Mesenchymal stem cell (in vitro differentiated cells and primary cell): ENCODE results near the gene FBXO11. TPM values are rescaled to one million over a fixed set of nuclear protein-coding genes. Genes with fewer than 3 reads are reported as not detected.

Experiments used
- DNase-seq: peaks from one replicate; pipeline ENCODE4 v3.0.0-alpha.2; 2013
- H2AFZ ChIP-seq: one replicate; pipeline ENCODE4 v1.6.1; 2013; ENCODE audit warnings: low read depth, mild to moderate bottlenecking, control low read depth, inconsistent platforms, low read length, moderate library complexity
- H2AK5ac ChIP-seq: 2 replicates; pipeline ENCODE4 v1.6.1; 2013; ENCODE audit warnings: low read length, moderate library complexity, mild to moderate bottlenecking, inconsistent platforms; ENCODE audit not compliant: severe bottlenecking
- H2BK120ac ChIP-seq: one replicate; pipeline ENCODE4 v1.6.1; 2013; ENCODE audit warnings: low read depth, mild to moderate bottlenecking, inconsistent platforms, low read length, moderate library complexity
- H2BK12ac ChIP-seq, 2 experiments: one replicate each; pipeline ENCODE4 v1.6.1; 2013; ENCODE audit warnings: inconsistent platforms in 2 of 2, low read length in 2 of 2, mild to moderate bottlenecking in 2 of 2, moderate library complexity in 2 of 2, control low read depth in 1 of 2
- H2BK15ac ChIP-seq: one replicate; pipeline ENCODE4 v1.6.1; 2013; ENCODE audit warnings: mild to moderate bottlenecking, low read depth, inconsistent platforms; ENCODE audit not compliant: poor library complexity, severe bottlenecking
- H2BK5ac ChIP-seq: 2 replicates; pipeline ENCODE4 v1.6.1; 2013; ENCODE audit warnings: low read depth, mild to moderate bottlenecking, low read length, control low read depth, inconsistent platforms; ENCODE audit not compliant: poor library complexity, severe bottlenecking
- H3K14ac ChIP-seq, 2 experiments: one replicate each; pipeline ENCODE4 v1.6.1; 2013; ENCODE audit warnings: inconsistent platforms in 2 of 2, low read length in 2 of 2, control low read depth in 1 of 2, mild to moderate bottlenecking in 1 of 2, moderate library complexity in 1 of 2
- H3K18ac ChIP-seq, 2 experiments: one replicate each; pipeline ENCODE4 v1.6.1; 2013; ENCODE audit warnings: inconsistent platforms in 2 of 2, low read length in 2 of 2, control low read depth in 1 of 2, low read depth in 1 of 2, mild to moderate bottlenecking in 1 of 2
- H3K23ac ChIP-seq, 2 experiments: one replicate each; pipeline ENCODE4 v1.6.1; 2013; ENCODE audit warnings: inconsistent platforms in 2 of 2, low read length in 2 of 2, mild to moderate bottlenecking in 2 of 2, moderate library complexity in 2 of 2, control low read depth in 1 of 2
- H3K27ac ChIP-seq: 2 replicates; pipeline ENCODE4 v1.5.1; 2013; ENCODE audit warnings: mild to moderate bottlenecking, moderate library complexity, low read length, control low read depth, inconsistent platforms; ENCODE audit not compliant: poor library complexity, severe bottlenecking
- H3K27me3 ChIP-seq, 2 experiments: 2 replicates each; pipeline versions ENCODE4 v1.6.1 to v1.7.0; 2013; ENCODE audit warnings: low read length in 2 of 2, mild to moderate bottlenecking in 2 of 2, moderate library complexity in 2 of 2, control low read depth in 1 of 2, inconsistent platforms in 1 of 2; ENCODE audit not compliant: control insufficient read depth in 1 of 2, insufficient read depth in 1 of 2
- H3K36me3 ChIP-seq, 2 experiments: 2 replicates each; pipeline versions ENCODE4 v1.6.1 to v1.7.0; 2013; ENCODE audit warnings: low read length in 2 of 2, control low read depth in 1 of 2, inconsistent platforms in 1 of 2, low read depth in 1 of 2, mild to moderate bottlenecking in 1 of 2; ENCODE audit not compliant: insufficient read depth in 2 of 2, control insufficient read depth in 1 of 2
- H3K4ac ChIP-seq, 2 experiments: one replicate each; pipeline ENCODE4 v1.6.1; 2013; ENCODE audit warnings: inconsistent platforms in 2 of 2, low read length in 2 of 2, mild to moderate bottlenecking in 2 of 2, moderate library complexity in 2 of 2, control low read depth in 1 of 2, low read depth in 1 of 2
- H3K4me1 ChIP-seq: 2 replicates; pipeline ENCODE4 v1.6.1; 2013; ENCODE audit warnings: low read depth, low read length, control low read depth; ENCODE audit not compliant: control insufficient read depth, insufficient read depth
- H3K4me2 ChIP-seq: 2 replicates; pipeline ENCODE4 v1.6.1; 2013; ENCODE audit warnings: low read length, mild to moderate bottlenecking, inconsistent platforms; ENCODE audit not compliant: poor library complexity, severe bottlenecking
- H3K4me3 ChIP-seq, 2 experiments: 2 replicates each; pipeline versions ENCODE4 v1.5.1 to v1.7.0; 2013; ENCODE audit warnings: low read length in 2 of 2, mild to moderate bottlenecking in 2 of 2, control low read depth in 1 of 2, low read depth in 1 of 2; ENCODE audit not compliant: insufficient read depth in 1 of 2
- H3K79me1 ChIP-seq: replicated peaks from 2 replicates; pipeline ENCODE4 v1.6.1; 2013; ENCODE audit warnings: mild to moderate bottlenecking, control low read depth, low read length, inconsistent platforms; ENCODE audit not compliant: poor library complexity, severe bottlenecking
- H3K9ac ChIP-seq: 2 replicates; pipeline ENCODE4 v1.7.0; 2013; ENCODE audit warnings: mild to moderate bottlenecking, low read length, moderate library complexity
- H3K9me3 ChIP-seq: 2 replicates; pipeline ENCODE4 v1.7.0; 2013; ENCODE audit warnings: mild to moderate bottlenecking, low read length; ENCODE audit not compliant: control insufficient read depth
- H4K8ac ChIP-seq: one replicate; pipeline ENCODE4 v1.6.1; 2013; ENCODE audit warnings: inconsistent platforms, mild to moderate bottlenecking, low read length, moderate library complexity
- H4K91ac ChIP-seq: one replicate; pipeline ENCODE4 v1.6.1; 2013; ENCODE audit warnings: mild to moderate bottlenecking, low read length, inconsistent platforms
- WGBS: methylation state at CpG from one replicate; pipeline ENCODE4 v1.1.7; 2013; ENCODE audit warnings: mixed read lengths; 5-methylcytosine and 5-hydroxymethylcytosine counted together
- polyA plus RNA-seq, 2 experiments: library from polyadenylated mRNA; stranded (reverse); fragments of 200-250 nt; gene quantifications; one replicate each; pipeline ENCODE4 v1.2.3, GENCODE V29; 2013

Gene FBXO11
- 31.4 TPM for polyA plus RNA-seq (2013, experiment 1 of 2)
- polyA plus RNA-seq (2013, experiment 2 of 2), result 33.3 TPM

- Histone ChIP-seq H3K9ac (peak within 1 kb of the TSS; percentile 93), H3K23ac (peak within 1 kb of the TSS in 1 of 2 experiments; percentile 100), H3K27me3 (no peaks in the 10 kb centered on the region), H4K8ac (peak within 1 kb of the TSS; percentile 80), H3K4ac (peak within 1 kb of the TSS; percentile 94 to 98), H4K91ac (peak within 1 kb of the TSS; percentile 94), H3K4me2 (peak within 1 kb of the TSS; percentile 49), H3K9me3 (no peaks in the 10 kb centered on the region), H2BK12ac (peak within 1 kb of the TSS in 1 of 2 experiments; percentile 72), H3K79me1 (no peaks in the 10 kb centered on the region), H3K4me3 (peak within 1 kb of the TSS; percentile 80 to 94), H2BK120ac (peak within 1 kb of the TSS; percentile 98), H2BK5ac (peak within 1 kb of the TSS; percentile 99), H3K4me1 (peaks cover 3% of the 10 kb centered on the region), H3K36me3 (no peaks in the 10 kb centered on the region), H2BK15ac (peak within 1 kb of the TSS; percentile 98), H2AK5ac (no peak within 1 kb of the TSS), H3K18ac (peak within 1 kb of the TSS; percentile 99 to 100), H2AFZ (peak within 1 kb of the TSS; percentile 81), H3K14ac (peak within 1 kb of the TSS; percentile 99 to 100), H3K27ac (peak within 1 kb of the TSS; percentile 98)
- WGBS, result 0% methylated on average over 16 of the region's 54 CpGs
- DNase-seq, result peak; percentile 99
Observed at GRCh38 chr2:47906157-47907038, at the start of gene FBXO11. Gene FBXO11 (minus strand): TSS chr2:47906498. CDS start chr2:47905720, 778 bp downstream.

- 78% methylated on average over 1 of the region's 2 CpGs for WGBS
Observed at GRCh38 chr2:47950340-47951301, 44.3 kb upstream of the FBXO11 start.

GRCh38 chr2:47946593-47946992, 40.3 kb upstream of the FBXO11 start:
- Histone ChIP-seq H3K23ac (no peak overlapping the region), H3K27me3 (no peaks in the 10 kb centered on the region), H3K18ac (no peak overlapping the region), H3K14ac (no peak overlapping the region), H3K36me3 (no peaks in the 10 kb centered on the region), H2BK5ac (no peak overlapping the region), H3K4ac (no peak overlapping the region), H4K91ac (no peak overlapping the region), H3K9ac (no peak overlapping the region), H3K79me1 (no peaks in the 10 kb centered on the region), H3K9me3 (no peaks in the 10 kb centered on the region), H2BK12ac (no peak overlapping the region), H2AK5ac (no peak overlapping the region), H3K4me3 (no peak overlapping the region), H3K4me2 (no peak overlapping the region), H3K27ac (no peak overlapping the region), H2BK15ac (no peak overlapping the region), H2BK120ac (no peak overlapping the region), H4K8ac (no peak overlapping the region), H3K4me1 (no peaks in the 10 kb centered on the region), H2AFZ (no peak overlapping the region)
- WGBS, result 90% methylated on average over 2 of the region's 5 CpGs
- DNase-seq, result no peak

More at GRCh38 chr2:47950340-47951301, 44.3 kb upstream of the FBXO11 start:
- Histone ChIP-seq H3K27me3 (no peaks in the 10 kb centered on the region), H3K9me3 (no peaks in the 10 kb centered on the region), H2AK5ac (no peak overlapping the region), H3K27ac (no peak overlapping the region), H2AFZ (no peak overlapping the region), H3K4me3 (no peak overlapping the region), H3K4me1 (no peaks in the 10 kb centered on the region), H2BK120ac (no peak overlapping the region), H3K18ac (no peak overlapping the region), H3K36me3 (no peaks in the 10 kb centered on the region), H3K4me2 (no peak overlapping the region), H3K9ac (no peak overlapping the region), H2BK12ac (no peak overlapping the region), H2BK15ac (no peak overlapping the region), H3K4ac (no peak overlapping the region), H4K8ac (no peak overlapping the region), H2BK5ac (no peak overlapping the region), H4K91ac (no peak overlapping the region), H3K14ac (no peak overlapping the region), H3K23ac (no peak overlapping the region), H3K79me1 (no peaks in the 10 kb centered on the region)
- DNase-seq, result no peak
